ENCODE results near the gene CACNA1F.

CACNA1F gene

DNA sequence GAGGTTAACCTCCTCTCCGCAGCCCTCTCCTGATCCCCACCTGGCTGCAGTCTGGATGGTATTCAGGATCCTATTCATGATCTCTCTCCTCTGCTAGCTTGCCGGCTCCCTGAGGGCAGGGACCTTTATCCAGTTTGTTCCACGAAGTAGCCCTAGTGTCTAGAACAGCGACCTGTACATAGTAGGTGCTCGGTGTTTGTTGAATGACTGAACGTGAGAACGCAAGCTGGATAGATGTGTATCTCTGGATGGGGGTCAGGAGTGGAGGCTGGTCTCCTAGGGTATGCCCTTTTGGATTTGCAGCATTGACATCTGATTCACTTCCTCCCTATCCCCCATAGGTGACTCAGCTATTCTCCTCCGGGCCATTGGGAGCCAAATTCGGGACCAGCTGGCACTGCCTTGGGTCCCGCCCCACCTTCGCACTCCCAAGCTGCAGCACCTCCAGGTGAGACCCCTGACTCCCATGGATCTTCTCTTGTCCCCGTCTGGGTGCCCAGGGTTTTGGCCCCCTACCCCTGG, 9.5 kb upstream of the CACNA1F start:
- DNase-seq (ENCODE audit: low read depth, low spot score), result no peak
- POLR2A ChIA-PET, result no interaction called here
- no peak overlapping the region for H3K4me3 ChIP-seq (ENCODE audit: low read depth, low read length)
- TF ChIP-seq, protein P1, sequence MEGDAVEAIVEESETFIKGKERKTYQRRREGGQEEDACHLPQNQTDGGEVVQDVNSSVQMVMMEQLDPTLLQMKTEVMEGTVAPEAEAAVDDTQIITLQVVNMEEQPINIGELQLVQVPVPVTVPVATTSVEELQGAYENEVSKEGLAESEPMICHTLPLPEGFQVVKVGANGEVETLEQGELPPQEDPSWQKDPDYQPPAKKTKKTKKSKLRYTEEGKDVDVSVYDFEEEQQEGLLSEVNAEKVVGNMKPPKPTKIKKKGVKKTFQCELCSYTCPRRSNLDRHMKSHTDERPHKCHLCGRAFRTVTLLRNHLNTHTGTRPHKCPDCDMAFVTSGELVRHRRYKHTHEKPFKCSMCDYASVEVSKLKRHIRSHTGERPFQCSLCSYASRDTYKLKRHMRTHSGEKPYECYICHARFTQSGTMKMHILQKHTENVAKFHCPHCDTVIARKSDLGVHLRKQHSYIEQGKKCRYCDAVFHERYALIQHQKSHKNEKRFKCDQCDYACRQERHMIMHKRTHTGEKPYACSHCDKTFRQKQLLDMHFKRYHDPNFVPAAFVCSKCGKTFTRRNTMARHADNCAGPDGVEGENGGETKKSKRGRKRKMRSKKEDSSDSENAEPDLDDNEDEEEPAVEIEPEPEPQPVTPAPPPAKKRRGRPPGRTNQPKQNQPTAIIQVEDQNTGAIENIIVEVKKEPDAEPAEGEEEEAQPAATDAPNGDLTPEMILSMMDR (IDR thresholded peaks at IDR 0.05; ENCODE audit: insufficient read depth, low read length, missing control alignments), result no peak
- CTCF ChIA-PET, result interaction anchor here (1.5 kb wide), 1 partner anchor 50 kb away, joined by 5 read pairs; no protein-coding TSS in a partner anchor

DNA sequence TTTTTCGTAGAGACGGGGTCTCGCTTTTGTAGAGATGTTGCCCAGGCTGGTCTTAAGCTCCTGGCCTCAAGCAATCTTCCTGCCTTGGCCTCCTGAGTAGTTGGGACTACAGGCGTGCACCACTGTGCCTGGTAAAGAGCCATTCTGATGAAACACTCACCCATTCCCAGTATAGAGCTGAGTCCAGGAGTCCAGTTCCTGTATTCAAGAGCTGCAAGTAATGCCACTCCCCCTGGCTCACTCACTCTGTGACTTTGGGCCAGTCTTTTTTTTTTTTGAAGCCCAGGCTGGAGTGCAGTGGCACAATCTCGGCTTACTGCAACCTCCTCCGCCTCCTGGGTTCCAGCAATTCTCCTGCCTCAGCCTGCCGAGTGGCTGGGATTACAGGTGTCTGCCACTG, 5.6 kb upstream of the CACNA1F start:
- TF ChIP-seq, protein P1 (IDR thresholded peaks at IDR 0.05; ENCODE audit: insufficient read depth, low read length, missing control alignments), result no peak
- ChIA-PET POLR2A (no interaction called here), CTCF (no interaction called here)
- no peak overlapping the region for H3K4me3 ChIP-seq (ENCODE audit: low read depth, low read length)
- no peak for DNase-seq (ENCODE audit: low read depth, low spot score)

DNA sequence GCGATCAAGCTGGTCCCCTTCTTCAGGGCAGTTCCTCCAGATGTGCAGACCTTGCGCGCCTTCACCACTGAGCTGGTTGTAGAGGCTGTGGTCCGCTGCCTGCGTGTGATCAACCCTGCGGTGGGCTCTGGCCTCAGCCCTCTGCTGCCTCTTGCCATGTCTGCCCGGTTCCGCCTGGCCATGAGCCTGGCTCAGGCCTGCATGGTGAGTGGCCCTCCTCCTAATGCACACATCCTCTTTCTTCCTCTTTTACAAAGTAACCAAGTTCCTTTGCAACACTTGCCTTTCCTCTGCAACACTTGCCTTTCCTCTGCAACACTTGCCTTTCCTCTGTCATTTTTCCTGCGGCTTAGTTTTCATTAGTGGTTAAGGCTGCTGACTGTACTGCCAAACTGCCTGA, 3.9 kb upstream of the CACNA1F start:
- no peak overlapping the region for H3K4me3 ChIP-seq (ENCODE audit: low read depth, low read length)
- no peak for DNase-seq (ENCODE audit: low read depth, low spot score)
- POLR2A ChIA-PET, result no interaction called here
- CTCF ChIA-PET, result interaction anchor here (0.9 to 1.2 kb wide), 2 partner anchors 23 to 30 kb away, joined by 3 read pairs; no protein-coding TSS in a partner anchor
- TF ChIP-seq, protein P1 (IDR thresholded peaks at IDR 0.05; ENCODE audit: insufficient read depth, low read length, missing control alignments), result no peak

DNA sequence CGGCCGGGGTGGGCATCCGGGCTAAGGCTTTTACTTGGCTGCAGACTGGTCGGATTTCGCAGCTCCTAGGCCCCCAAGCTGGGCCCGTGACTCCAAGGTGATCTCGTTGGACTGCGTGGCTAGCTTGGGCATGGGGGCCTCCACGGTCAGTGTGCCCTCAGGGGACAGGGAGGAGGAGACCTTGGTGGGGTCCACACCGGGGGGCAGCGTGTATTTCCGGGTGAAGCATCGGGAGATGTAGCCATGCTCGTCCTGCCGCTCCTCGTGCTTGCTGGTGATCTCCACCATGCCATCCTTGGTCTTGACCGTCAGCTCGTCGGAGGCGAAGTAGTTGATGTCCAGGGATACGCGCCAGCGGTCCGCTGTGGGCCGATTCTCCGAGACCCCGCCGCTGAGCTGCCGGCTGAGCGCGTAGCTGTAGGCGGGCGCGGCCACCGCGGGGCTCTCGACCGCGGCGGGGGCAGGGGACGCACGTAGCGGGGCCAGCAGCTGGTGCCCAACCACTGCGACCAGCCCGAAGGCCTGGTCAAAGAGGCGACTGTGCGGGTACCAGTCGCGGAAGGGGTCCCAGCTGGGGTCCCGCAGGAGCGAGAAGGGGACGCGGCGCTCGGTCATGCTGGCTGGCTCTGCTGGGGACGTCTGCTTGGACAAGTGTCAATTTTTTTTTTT, 881 bp upstream of the CACNA1F start:
- ChIA-PET POLR2A (no interaction called here), CTCF (no interaction called here)
- DNase-seq (ENCODE audit: low read depth, low spot score), result no peak
- H3K4me3 ChIP-seq (ENCODE audit: low read depth, low read length), result no peak overlapping the region
- TF ChIP-seq, protein P1 (IDR thresholded peaks at IDR 0.05; ENCODE audit: insufficient read depth, low read length, missing control alignments), result no peak

DNA sequence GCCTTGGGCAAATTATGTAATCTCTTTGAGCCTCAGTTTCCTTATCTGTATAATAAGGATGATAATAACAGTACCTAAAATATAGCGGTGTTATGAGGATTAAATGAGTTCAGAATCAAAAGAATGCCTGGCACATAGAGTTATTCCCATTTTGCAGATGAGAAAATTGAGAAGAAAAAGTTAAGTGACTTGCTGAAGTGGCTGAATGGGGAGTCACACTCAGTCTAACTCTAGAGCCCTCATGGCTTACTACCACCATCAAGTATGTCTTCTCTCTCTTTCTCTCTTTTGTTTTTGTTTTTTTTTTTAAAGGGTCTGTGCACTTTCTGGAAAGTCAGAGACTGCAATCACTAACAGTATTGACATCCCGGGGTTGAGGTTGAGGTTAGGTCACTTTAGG, 615 bp downstream of the CACNA1F start:
- no peak for DNase-seq (ENCODE audit: low read depth, low spot score)
- H3K4me3 ChIP-seq (ENCODE audit: low read depth, low read length), result no peak overlapping the region
- ChIA-PET CTCF (no interaction called here), POLR2A (no interaction called here)
- TF ChIP-seq, protein P1 (IDR thresholded peaks at IDR 0.05; ENCODE audit: insufficient read depth, low read length, missing control alignments), result no peak

- ChIA-PET POLR2A (no interaction called here), CTCF (no interaction called here)
- H3K4me3 ChIP-seq (ENCODE audit: low read depth, low read length), result no peak overlapping the region
- TF ChIP-seq, protein P1 (IDR thresholded peaks at IDR 0.05; ENCODE audit: insufficient read depth, low read length, missing control alignments), result no peak
- DNase-seq (ENCODE audit: low read depth, low spot score), result no peak
Observed at GRCh38 chrX:49231333-49232000, 1.7 kb downstream of the CACNA1F start.
